Measurements from ENCODE around the gene SH3BP2.

Gene SH3BP2

GRCh38 chr4:2822461-2823300 is 29.8 kb downstream of the SH3BP2 start:
- DNase-seq = no peak

GRCh38 chr4:2823301-2823670 is 30.4 kb downstream of the SH3BP2 start:
- DNase-seq = no peak

DNA sequence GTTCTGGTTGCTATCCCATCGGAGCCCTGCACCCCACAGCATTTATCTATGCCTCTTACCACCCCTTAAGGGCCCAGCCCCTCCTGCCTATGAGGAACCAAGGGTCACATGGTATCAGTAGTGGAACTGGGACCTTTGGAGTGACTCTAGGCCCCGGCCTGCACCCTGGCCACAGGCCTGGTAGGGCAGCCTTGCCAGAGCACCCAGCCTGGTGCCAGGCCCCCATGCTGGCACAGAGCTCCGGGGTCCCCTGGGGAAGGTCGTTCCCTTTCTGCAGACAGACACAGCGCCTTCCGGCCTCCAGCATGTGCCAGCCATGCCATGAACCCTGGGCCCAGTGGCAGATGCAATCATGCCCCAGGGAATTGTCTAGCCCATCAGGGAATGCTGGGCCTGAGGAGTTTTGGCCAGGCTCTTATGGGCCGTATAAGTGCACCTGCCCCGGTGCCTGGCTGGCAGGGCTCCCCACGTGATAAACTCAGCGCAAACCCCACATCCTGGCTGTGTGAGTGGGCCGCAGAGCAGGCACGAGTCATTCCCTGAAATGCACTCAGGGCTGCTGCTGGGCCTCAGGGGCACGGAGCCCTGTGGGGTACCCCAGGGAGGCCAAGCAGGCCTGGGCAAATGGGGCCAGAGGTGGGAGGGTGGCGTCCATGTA is 30.9 kb downstream of the SH3BP2 start:
- DNase-seq = no peak

DNA sequence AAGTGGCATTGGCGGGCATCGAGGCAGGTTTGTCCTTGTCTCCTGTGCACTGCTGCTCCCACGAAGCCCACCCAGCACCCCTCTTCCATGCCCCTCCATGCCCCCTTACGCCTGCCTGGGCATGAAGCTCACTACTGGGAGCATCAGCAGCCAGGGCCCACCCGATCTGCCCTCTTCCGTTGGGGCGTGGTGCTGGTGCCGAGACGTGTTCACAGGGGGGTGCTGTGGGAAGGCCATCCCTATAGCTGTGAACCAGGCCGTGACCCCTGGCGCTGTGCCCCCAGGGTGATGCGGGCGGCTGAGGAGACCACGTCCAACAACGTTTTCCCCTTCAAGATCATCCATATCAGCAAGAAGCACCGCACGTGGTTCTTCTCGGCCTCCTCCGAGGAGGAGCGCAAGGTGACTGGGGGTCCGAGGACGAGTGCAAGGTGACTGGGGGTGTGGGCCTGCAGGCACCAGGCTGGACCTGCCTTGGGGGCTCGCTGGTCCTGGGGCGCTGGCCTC is 31.5 kb downstream of the SH3BP2 start:
- no peak for DNase-seq

GRCh38 chr4:2824836-2825381 is 32.0 kb downstream of the SH3BP2 start:
- peak; percentile 14 for DNase-seq

DNA sequence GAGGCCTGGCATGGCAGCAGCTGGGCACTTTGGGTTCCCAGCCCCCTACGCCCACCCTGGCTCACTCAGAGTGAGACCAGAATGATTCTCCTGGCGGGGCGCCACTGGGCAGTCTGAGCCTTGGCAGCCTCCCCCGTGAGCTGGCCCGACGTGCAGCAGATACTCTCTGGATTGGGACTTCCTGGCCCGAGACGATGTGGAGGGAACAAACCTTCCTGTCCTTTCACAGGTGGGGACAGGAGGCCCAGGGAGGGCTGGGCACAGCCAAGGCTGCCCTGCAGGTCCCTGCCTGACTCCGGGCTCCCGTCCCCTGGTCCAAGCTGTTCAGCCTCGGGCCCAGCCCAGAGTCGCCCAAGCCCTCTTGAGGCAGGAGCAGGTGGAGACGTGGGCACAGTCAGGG is 32.9 kb downstream of the SH3BP2 start:
- DNase-seq = no peak

- no peak for DNase-seq
These were observed 34.4 kb downstream of the SH3BP2 start for GRCh38 chr4:2827071-2827873.

DNA sequence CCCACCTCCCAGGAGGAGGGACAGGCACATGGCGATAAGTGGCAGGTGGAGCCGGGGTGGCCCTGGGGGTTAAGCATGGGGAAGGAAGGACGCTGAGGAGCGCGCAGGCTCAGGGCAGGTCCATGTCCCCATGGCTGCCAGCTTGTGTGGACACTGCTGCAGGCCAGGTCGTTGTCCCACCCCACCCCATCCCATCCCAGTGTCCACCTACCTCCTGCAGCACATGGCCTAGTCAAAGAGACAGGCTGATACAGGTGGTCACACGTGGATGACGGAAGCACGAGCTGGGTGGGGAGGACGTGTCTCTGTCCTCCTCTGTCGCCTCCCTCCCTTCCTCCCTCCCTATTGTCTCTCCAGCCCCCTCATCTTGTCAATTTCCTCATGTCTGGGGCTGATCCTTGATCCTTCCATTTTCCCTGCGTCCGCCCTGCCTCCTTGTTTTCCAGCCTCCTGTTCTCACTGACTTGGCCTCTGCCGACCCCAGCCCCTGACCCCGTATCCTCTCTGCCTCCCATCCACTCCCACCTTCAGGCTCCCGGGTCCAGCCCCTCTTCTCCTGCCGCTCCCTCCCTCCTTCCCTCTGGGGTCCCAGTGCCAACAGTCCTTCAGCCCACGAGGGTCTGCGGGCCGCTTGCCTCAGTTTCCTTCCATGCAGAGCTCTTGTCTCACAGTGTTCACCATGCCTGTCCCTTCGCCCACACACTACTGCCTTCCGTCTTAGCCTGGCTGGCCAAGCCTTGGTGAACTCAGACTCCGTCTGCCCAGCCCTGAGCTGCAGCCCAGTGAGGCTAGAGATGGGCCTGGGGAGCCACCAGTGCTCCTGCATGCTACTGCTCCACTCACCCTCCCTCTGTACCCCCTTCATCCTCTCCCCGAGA is 35.2 kb downstream of the SH3BP2 start:
- DNase-seq = no peak

DNA sequence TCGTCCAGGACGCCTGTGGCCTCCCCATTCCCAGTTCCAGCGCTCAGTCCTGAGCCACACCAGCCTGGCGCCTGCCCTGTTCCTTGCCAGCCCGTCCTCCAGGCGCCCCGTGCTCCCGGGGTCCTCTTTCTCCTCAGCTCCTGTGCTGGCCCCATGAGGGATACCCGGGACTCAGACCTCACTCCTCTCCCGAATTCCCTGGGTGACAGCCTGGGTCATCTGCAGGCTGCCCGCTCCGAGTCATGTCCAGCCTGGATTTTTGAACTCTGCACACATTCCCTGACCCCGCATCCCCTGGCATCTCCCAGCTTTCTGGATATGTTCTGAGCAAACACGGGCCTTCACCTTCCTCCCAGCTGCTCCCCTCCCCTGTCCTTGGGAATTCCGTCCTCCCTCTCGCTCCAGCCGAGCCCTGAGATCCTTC is 35.9 kb downstream of the SH3BP2 start:
- DNase-seq = no peak

DNA sequence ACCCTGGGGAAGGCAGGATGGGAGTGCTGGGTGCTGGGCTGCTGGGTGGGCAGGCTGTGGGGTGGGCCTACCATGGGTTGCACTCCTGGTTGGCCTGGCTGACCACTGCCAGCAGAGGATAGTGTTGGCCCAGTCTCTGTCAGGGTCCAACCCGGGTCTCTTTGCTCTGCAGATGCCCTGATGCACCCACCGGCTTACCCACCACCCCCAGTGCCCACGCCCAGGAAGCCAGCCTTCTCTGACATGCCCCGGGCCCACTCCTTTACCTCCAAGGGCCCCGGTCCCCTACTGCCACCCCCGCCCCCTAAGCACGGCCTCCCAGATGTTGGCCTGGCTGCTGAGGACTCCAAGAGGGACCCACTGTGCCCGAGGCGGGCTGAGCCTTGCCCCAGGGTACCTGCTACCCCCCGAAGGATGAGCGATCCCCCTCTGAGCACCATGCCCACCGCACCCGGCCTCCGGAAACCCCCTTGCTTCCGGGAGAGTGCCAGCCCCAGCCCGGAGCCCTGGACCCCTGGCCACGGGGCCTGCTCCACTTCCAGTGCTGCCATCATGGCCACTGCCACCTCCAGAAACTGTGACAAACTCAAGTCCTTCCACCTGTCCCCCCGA is 36.5 kb downstream of the SH3BP2 start:
- no peak for DNase-seq

GRCh38 chr4:2829933-2830451 is 37.1 kb downstream of the SH3BP2 start:
- no peak for DNase-seq

GRCh38 chr4:2830632-2831610 is 38.0 kb downstream of the SH3BP2 start:
- DNase-seq = no peak

DNA sequence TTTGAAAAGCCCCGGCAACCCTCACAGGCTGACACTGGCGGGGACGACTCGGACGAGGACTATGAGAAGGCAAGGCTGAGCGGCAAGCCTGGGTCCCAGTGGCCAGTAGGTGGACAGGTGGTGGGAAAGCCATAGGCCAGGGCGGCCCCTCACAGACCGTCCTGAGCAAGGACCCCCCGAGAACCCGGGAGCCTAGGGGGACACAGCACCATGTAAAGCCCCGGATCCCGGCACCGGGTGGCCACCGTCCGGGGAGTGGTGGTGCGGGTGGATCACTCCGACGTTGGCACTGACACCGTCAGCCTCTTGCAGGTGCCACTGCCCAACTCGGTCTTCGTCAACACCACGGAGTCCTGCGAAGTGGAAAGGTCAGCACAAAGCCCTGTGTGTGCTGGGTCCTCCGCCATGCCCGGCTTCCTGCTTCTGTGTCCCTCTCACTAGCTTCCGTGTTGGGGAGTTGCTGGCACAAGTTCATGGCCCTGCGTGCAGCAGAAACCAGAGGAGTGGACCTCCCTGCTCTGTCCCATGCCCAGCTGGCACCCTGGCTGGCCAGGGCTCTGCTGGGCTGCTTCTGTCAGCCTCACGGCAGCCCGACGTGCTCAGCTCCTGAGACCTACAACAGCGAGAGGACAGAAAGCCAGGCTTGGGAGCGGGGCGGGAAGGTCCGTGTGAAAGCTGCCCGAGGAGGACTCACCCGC is 38.9 kb downstream of the SH3BP2 start:
- DNase-seq = no peak

- no peak for DNase-seq
These were observed 39.6 kb downstream of the SH3BP2 start for GRCh38 chr4:2832309-2832980.

DNA sequence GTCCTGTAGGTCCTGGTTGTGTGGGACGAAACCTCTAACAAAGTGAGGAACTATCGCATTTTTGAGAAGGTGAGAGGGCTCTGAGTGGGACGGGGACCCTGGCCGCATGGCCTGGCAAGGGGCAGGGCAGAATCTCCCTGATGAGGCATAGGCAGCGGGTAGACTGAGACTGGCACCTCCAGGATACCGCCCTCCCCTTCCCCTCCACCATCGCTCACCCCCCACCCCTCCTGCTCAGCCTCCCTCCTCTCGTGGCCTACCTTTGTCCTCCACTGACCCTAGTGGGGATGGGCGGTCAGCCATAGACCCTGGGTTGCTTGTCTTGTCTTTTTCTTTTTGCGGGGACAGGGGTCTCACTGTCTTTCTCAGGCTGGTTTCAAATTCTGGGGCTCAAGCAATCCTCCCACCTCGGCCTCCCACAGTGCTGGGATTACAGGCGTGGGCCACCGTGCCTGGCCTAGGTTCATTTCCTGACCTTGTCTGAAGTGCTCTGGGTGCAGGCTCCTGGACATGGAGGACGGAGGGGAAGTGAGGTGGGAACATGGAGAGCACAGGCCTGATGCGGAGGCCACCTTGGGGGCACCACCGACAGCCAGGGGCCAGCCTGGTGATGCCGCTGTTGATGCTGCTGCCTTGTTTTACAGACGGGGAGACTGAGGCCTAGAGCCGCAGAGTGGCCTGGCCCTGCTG is 40.2 kb downstream of the SH3BP2 start:
- DNase-seq = no peak

DNA sequence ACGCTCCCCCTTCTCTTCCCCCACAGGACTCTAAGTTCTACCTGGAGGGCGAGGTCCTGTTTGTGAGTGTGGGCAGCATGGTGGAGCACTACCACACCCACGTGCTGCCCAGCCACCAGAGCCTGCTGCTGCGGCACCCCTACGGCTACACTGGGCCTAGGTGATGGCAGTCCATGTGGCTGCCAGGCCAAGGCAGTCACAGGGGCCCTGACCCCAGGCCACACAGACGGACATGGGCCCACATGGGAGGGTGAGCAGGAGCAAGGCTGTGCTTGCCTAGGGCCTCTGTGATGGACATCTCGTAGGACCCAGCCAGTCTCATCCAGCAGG is 40.8 kb downstream of the SH3BP2 start:
- DNase-seq = peak; percentile 9

DNA sequence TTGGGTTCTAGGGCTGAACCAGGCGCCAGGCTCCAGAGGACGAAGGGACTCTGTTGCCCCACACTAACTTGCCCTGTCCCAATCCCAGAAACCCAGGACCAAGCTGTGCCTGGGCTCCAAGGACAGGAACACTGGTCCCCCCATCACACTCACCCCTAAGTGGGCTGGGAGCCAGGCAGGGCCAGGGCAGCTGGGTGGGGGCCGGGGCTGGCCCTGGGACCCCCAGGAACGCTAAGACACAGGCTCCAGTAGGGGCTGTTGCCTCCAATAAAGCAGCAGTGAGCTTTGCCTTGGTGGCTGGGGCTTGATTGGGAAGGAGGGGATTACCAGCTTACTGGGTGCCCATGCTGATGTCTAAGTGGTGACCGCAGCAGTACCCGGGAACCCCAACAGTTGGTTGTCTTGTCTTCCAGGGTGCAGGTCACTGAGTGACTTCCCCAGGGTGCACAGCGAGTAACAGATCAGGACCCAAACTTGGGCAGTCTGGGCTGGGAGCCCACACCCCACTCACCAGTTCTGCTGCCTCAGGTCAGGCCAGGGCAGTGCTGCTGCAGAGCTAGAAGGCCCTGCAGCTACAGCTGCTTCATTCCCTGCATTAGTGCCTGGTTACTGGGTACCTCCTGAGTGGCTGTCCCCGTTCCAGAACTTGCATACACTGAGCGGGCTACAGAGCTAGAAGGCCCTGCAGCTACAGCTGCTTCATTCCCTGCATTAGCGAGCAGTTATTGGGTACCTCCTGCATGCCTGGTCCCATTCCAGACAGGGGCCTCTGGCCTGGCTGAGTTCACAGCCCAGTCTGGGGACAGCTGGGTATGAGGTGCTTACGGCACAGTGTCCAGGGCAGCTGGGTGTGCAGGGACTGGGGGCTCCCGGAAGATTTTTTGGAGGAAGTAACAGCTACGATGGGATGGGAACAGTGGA is 41.4 kb downstream of the SH3BP2 start:
- no peak for DNase-seq

Data from 8988T (cell line).